ENCODE measurements around the gene IFI27L1. TPM values are rescaled to one million over a fixed set of nuclear protein-coding genes. Genes with fewer than 3 reads are reported as not detected.

The IFI27L1 gene
- total and polyA plus RNA-seq, 2 experiments from 2014 or later: 9.7 to 28.6 TPM

DNA sequence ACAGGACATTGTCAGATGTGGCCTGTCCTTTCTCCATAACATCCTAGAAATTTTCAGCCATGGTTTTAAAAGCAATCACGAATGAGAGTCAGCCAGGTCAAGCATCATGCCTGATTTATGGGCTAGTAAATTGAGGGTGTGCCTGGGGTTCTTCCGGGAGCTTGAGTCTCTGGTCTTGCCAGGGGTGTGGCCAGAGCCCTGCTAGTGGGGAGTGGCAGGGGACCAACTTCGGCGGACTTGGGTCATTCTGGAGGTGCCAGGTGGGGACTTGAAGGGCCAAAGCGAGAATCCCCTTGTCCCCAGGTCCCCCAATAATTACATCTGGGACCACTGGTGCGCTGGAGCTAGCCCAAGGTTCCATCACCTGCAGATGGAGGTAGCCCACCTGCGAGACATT is 49.2 kb upstream of the IFI27L1 start:
- ATAC-seq (no peak), DNase-seq (ENCODE audit: low spot score) (no peak)
- Histone ChIP-seq H3K4me3 (no peak overlapping the region), H3K9me2 (ENCODE audit: insufficient read depth) (0 out of 2 replicates have a peak, but pooled peaks cover 4% of the 10 kb centered on the region), H3F3A (replicated peaks; ENCODE audit: low read depth) (no peaks in the 10 kb centered on the region), H2AFZ (no peak overlapping the region), H3K4me1 (ENCODE audit: insufficient read depth) (no peaks in the 10 kb centered on the region), H3K79me2 (replicated peaks; ENCODE audit: insufficient read depth) (no peaks in the 10 kb centered on the region), H4K20me1 (replicated peaks; ENCODE audit: insufficient read depth) (no peaks in the 10 kb centered on the region), H3K36me3 (ENCODE audit: insufficient read depth) (no peaks in the 10 kb centered on the region), H3K4me2 (no peak overlapping the region), H3K27ac (ENCODE audit: low read depth) (no peak overlapping the region), H3K27me3 (ENCODE audit: insufficient read depth) (no peaks in the 10 kb centered on the region)
- TF ChIP-seq JUNB (IDR thresholded peaks at IDR 0.05; ENCODE audit: unreplicated experiment) (no peak), EZH2phosphoT487 (IDR thresholded peaks at IDR 0.05; ENCODE audit: unreplicated experiment) (no peak), ZNF331 (CRISPR knock-in tag; IDR thresholded peaks at IDR 0.05; ENCODE audit: low read depth) (no peak)
- TF ChIP-seq, protein P1, sequence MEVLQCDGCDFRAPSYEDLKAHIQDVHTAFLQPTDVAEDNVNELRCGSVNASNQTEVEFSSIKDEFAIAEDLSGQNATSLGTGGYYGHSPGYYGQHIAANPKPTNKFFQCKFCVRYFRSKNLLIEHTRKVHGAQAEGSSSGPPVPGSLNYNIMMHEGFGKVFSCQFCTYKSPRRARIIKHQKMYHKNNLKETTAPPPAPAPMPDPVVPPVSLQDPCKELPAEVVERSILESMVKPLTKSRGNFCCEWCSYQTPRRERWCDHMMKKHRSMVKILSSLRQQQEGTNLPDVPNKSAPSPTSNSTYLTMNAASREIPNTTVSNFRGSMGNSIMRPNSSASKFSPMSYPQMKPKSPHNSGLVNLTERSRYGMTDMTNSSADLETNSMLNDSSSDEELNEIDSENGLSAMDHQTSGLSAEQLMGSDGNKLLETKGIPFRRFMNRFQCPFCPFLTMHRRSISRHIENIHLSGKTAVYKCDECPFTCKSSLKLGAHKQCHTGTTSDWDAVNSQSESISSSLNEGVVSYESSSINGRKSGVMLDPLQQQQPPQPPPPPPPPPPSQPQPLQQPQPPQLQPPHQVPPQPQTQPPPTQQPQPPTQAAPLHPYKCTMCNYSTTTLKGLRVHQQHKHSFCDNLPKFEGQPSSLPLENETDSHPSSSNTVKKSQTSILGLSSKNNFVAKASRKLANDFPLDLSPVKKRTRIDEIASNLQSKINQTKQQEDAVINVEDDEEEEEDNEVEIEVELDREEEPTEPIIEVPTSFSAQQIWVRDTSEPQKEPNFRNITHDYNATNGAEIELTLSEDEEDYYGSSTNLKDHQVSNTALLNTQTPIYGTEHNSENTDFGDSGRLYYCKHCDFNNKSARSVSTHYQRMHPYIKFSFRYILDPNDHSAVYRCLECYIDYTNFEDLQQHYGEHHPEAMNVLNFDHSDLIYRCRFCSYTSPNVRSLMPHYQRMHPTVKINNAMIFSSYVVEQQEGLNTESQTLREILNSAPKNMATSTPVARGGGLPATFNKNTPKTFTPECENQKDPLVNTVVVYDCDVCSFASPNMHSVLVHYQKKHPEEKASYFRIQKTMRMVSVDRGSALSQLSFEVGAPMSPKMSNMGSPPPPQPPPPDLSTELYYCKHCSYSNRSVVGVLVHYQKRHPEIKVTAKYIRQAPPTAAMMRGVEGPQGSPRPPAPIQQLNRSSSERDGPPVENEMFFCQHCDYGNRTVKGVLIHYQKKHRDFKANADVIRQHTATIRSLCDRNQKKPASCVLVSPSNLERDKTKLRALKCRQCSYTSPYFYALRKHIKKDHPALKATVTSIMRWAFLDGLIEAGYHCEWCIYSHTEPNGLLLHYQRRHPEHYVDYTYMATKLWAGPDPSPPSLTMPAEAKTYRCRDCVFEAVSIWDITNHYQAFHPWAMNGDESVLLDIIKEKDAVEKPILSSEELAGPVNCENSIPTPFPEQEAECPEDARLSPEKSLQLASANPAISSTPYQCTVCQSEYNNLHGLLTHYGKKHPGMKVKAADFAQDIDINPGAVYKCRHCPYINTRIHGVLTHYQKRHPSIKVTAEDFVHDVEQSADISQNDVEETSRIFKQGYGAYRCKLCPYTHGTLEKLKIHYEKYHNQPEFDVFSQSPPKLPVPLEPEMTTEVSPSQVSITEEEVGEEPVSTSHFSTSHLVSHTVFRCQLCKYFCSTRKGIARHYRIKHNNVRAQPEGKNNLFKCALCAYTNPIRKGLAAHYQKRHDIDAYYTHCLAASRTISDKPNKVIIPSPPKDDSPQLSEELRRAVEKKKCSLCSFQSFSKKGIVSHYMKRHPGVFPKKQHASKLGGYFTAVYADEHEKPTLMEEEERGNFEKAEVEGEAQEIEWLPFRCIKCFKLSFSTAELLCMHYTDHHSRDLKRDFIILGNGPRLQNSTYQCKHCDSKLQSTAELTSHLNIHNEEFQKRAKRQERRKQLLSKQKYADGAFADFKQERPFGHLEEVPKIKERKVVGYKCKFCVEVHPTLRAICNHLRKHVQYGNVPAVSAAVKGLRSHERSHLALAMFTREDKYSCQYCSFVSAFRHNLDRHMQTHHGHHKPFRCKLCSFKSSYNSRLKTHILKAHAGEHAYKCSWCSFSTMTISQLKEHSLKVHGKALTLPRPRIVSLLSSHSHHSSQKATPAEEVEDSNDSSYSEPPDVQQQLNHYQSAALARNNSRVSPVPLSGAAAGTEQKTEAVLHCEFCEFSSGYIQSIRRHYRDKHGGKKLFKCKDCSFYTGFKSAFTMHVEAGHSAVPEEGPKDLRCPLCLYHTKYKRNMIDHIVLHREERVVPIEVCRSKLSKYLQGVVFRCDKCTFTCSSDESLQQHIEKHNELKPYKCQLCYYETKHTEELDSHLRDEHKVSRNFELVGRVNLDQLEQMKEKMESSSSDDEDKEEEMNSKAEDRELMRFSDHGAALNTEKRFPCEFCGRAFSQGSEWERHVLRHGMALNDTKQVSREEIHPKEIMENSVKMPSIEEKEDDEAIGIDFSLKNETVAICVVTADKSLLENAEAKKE (CRISPR knock-in tag; IDR thresholded peaks at IDR 0.05): no peak
- Mint-ChIP-seq H3K9me3 (peaks cover 8% of the 10 kb centered on the region; the same call in 2 of the 3 replicates), H3K27me3 (ENCODE audit: insufficient read depth, low read depth, poor library complexity) (peaks cover 7% of the 10 kb centered on the region), H3K27ac (no peak overlapping the region), H3K4me1 (peaks cover 6% of the 10 kb centered on the region; the same call in 2 of the 3 replicates), H3K36me3 (ENCODE audit: low read depth) (peaks cover 6% of the 10 kb centered on the region; the same call in 2 of the 3 replicates), H3K4me3 (no peak overlapping the region)

DNA sequence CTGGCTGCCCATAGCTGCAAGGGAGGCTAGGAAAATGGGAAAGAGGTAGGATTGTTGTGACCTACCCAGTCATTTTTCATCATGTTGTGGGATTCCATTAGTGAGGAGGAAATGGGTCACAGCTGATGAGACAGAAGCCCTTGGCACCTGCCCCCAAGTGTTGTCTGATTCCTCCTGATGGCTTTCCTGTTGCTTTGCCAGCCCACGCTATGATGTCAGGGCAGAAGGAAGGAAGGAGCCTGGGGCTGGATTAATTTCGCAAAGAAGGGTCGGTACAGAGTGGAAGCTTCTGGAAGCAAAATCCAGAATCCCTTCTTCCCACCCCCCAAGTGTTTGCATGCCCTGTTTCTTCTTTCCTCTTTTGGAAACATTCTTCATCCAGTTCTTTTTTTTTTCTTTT is 46.2 kb upstream of the IFI27L1 start:
- H3K9me2 ChIP-seq (ENCODE audit: insufficient read depth): 0 out of 2 replicates have a peak, but pooled peaks cover 4% of the 10 kb centered on the region
- no peak overlapping the region for H3K4me3 Mint-ChIP-seq
- H3F3A ChIP-seq (replicated peaks; ENCODE audit: low read depth): no peaks in the 10 kb centered on the region
- no peak for DNase-seq (ENCODE audit: low spot score)
- no peaks in the 10 kb centered on the region for H4K20me1 ChIP-seq (replicated peaks; ENCODE audit: insufficient read depth)
- H2AFZ ChIP-seq: no peak overlapping the region
- H3K79me2 ChIP-seq (replicated peaks; ENCODE audit: insufficient read depth): no peaks in the 10 kb centered on the region
- no peaks in the 10 kb centered on the region for H3K27me3 ChIP-seq (ENCODE audit: insufficient read depth)
- H3K9me3 Mint-ChIP-seq: peaks cover 8% of the 10 kb centered on the region; the same call in 2 of the 3 replicates
- H3K4me1 Mint-ChIP-seq: peaks cover 4% of the 10 kb centered on the region; the same call in 2 of the 3 replicates
- no peak overlapping the region for H3K4me3 ChIP-seq
- no peak overlapping the region for H3K4me2 ChIP-seq
- no peak overlapping the region for H3K27ac ChIP-seq (ENCODE audit: low read depth)
- H3K4me1 ChIP-seq (ENCODE audit: insufficient read depth): no peaks in the 10 kb centered on the region
- no peak for ATAC-seq
- H3K36me3 ChIP-seq (ENCODE audit: insufficient read depth): no peaks in the 10 kb centered on the region
- H3K27ac Mint-ChIP-seq: no peak overlapping the region
- peaks cover 6% of the 10 kb centered on the region; the same call in 2 of the 3 replicates for H3K36me3 Mint-ChIP-seq (ENCODE audit: low read depth)
- peaks cover 11% of the 10 kb centered on the region for H3K27me3 Mint-ChIP-seq (ENCODE audit: insufficient read depth, low read depth, poor library complexity)
- TF ChIP-seq, protein P2, sequence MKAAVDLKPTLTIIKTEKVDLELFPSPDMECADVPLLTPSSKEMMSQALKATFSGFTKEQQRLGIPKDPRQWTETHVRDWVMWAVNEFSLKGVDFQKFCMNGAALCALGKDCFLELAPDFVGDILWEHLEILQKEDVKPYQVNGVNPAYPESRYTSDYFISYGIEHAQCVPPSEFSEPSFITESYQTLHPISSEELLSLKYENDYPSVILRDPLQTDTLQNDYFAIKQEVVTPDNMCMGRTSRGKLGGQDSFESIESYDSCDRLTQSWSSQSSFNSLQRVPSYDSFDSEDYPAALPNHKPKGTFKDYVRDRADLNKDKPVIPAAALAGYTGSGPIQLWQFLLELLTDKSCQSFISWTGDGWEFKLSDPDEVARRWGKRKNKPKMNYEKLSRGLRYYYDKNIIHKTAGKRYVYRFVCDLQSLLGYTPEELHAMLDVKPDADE (IDR thresholded peaks at IDR 0.05): no peak
- TF ChIP-seq NANOG (IDR thresholded peaks at IDR 0.05; ENCODE audit: borderline replicate concordance): no peak
- no peak for TF ChIP-seq JUNB (IDR thresholded peaks at IDR 0.05; ENCODE audit: unreplicated experiment)
- TF ChIP-seq EZH2phosphoT487 (IDR thresholded peaks at IDR 0.05; ENCODE audit: unreplicated experiment): no peak
- no peak for TF ChIP-seq POLR2AphosphoS5 (IDR thresholded peaks at IDR 0.05; ENCODE audit: low read depth)
- TF ChIP-seq ZNF331 (CRISPR knock-in tag; IDR thresholded peaks at IDR 0.05; ENCODE audit: low read depth): no peak
- TF ChIP-seq, protein P3, sequence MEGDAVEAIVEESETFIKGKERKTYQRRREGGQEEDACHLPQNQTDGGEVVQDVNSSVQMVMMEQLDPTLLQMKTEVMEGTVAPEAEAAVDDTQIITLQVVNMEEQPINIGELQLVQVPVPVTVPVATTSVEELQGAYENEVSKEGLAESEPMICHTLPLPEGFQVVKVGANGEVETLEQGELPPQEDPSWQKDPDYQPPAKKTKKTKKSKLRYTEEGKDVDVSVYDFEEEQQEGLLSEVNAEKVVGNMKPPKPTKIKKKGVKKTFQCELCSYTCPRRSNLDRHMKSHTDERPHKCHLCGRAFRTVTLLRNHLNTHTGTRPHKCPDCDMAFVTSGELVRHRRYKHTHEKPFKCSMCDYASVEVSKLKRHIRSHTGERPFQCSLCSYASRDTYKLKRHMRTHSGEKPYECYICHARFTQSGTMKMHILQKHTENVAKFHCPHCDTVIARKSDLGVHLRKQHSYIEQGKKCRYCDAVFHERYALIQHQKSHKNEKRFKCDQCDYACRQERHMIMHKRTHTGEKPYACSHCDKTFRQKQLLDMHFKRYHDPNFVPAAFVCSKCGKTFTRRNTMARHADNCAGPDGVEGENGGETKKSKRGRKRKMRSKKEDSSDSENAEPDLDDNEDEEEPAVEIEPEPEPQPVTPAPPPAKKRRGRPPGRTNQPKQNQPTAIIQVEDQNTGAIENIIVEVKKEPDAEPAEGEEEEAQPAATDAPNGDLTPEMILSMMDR (conservative IDR thresholded peaks at IDR 0.05; ENCODE audit: low read depth in 2 of 2): no peak
- no peak for TF ChIP-seq EZH2 (IDR thresholded peaks at IDR 0.05; ENCODE audit: low read depth, unreplicated experiment)
- no peak for TF ChIP-seq ZNF114 (CRISPR knock-in tag; IDR thresholded peaks at IDR 0.05)
- TF ChIP-seq STAT1 (IDR thresholded peaks at IDR 0.05; ENCODE audit: unreplicated experiment): no peak

Data from GM23338 (cell line).